IMR-90 (cell line): ENCODE measurements around the gene JAKMIP1. TPM values are rescaled to one million over a fixed set of nuclear protein-coding genes. Genes with fewer than 3 reads are reported as not detected.

Experiments
- ATAC-seq: fragments of 200-7000 bp; cut with Tn5 transposase; 2 replicates; pipeline ENCODE4 v1.9.1; 2020; ENCODE audit warnings: low read depth, mild to moderate bottlenecking, moderate library complexity
- BruUV-seq: library from RNA; stranded (reverse); fragments of 400-500 nt; replicated peaks from 2 replicates; lab custom pipeline; 2021; lab: Mats Ljungman, UMichigan
- CTCF ChIA-PET: fragments of 300-600 bp; formaldehyde crosslinking; extraction: SDS; loops from one replicate; lab custom pipeline; 2021; ENCODE audit warnings: antibody characterized with exemption; lab: Yijun Ruan, JAX
- POLR2A ChIA-PET: fragments of 300-600 bp; sonication (Branson Sonifier 250); formaldehyde crosslinking; loops from one replicate; lab custom pipeline; 2022; ENCODE audit warnings: antibody characterized with exemption; ENCODE audit not compliant: unreplicated experiment; lab: Charles Lee
- DNase-seq: peaks from one replicate; pipeline ENCODE4 v3.0.0; 2013
- H2AFZ ChIP-seq: replicated peaks from 2 replicates; pipeline ENCODE3; 2013; ENCODE audit warnings: low read length, mild to moderate bottlenecking; ENCODE audit not compliant: poor library complexity
- H2AK5ac ChIP-seq: 2 replicates; pipeline ENCODE4 v1.6.1; 2013; ENCODE audit warnings: low read depth, low read length, inconsistent platforms
- H2AK9ac ChIP-seq: replicated peaks from 2 replicates; pipeline ENCODE3; 2013; ENCODE audit warnings: mild to moderate bottlenecking, low read depth, low read length, moderate library complexity; ENCODE audit not compliant: poor library complexity
- H2BK120ac ChIP-seq: 2 replicates; pipeline ENCODE4 v1.6.1; 2013; ENCODE audit warnings: low read depth, low read length, inconsistent platforms
- H2BK15ac ChIP-seq: 3 replicates; pipeline ENCODE4 v1.6.1; 2013; ENCODE audit warnings: low read depth, low read length, inconsistent platforms
- H2BK20ac ChIP-seq: 2 replicates; pipeline ENCODE4 v1.6.1; 2013; ENCODE audit warnings: low read depth, mild to moderate bottlenecking, inconsistent platforms, low read length, moderate library complexity
- H2BK5ac ChIP-seq: 2 replicates; pipeline ENCODE4 v1.6.1; 2013; ENCODE audit warnings: mild to moderate bottlenecking, low read depth, low read length, inconsistent platforms; ENCODE audit not compliant: poor library complexity, severe bottlenecking
- H3K14ac ChIP-seq: replicated peaks from 2 replicates; pipeline ENCODE4 v1.6.1; 2013; ENCODE audit warnings: low read depth, low read length, inconsistent platforms
- H3K18ac ChIP-seq: 2 replicates; pipeline ENCODE4 v1.6.1; 2013; ENCODE audit warnings: low read depth, low read length, control low read depth
- H3K23ac ChIP-seq: 2 replicates; pipeline ENCODE4 v1.6.1; 2013; ENCODE audit warnings: low read depth, low read length, inconsistent platforms
- H3K27ac ChIP-seq: 2 replicates; pipeline ENCODE4 v1.5.1; 2013; ENCODE audit warnings: mild to moderate bottlenecking, control low read depth, low read length; ENCODE audit not compliant: insufficient read depth
- H3K27me3 ChIP-seq: 2 replicates; pipeline ENCODE4 v1.6.1; 2013; ENCODE audit warnings: low read length; ENCODE audit not compliant: control insufficient read depth, insufficient read depth
- H3K36me3 ChIP-seq: 2 replicates; pipeline ENCODE4 v1.6.1; 2013; ENCODE audit warnings: low read length, mixed read lengths; ENCODE audit not compliant: control insufficient read depth, insufficient read depth
- H3K4ac ChIP-seq: 2 replicates; pipeline ENCODE4 v1.6.1; 2013; ENCODE audit warnings: low read depth, low read length, inconsistent platforms
- H3K4me1 ChIP-seq: 2 replicates; pipeline ENCODE4 v1.6.1; 2013; ENCODE audit warnings: low read length, mixed read lengths; ENCODE audit not compliant: control insufficient read depth, insufficient read depth
- H3K4me2 ChIP-seq: 2 replicates; pipeline ENCODE4 v1.6.1; 2013; ENCODE audit warnings: low read depth, mild to moderate bottlenecking, control low read depth, low read length, moderate library complexity
- H3K4me3 ChIP-seq: 2 replicates; pipeline ENCODE4 v1.5.1; 2013; ENCODE audit warnings: low read depth, mild to moderate bottlenecking, control low read depth, low read length, moderate library complexity; ENCODE audit not compliant: insufficient read depth
- H3K56ac ChIP-seq: 2 replicates; pipeline ENCODE4 v1.6.1; 2013; ENCODE audit warnings: low read length, inconsistent platforms; ENCODE audit not compliant: insufficient read depth; ENCODE audit errors: extremely low read depth
- H3K79me1 ChIP-seq, 2 experiments: 2 replicates each; pipeline ENCODE4 v1.6.1; 2013; ENCODE audit warnings: low read length in 2 of 2, inconsistent platforms in 1 of 2, low read depth in 1 of 2
- H3K9ac ChIP-seq: 2 replicates; pipeline ENCODE4 v1.6.1; 2013; ENCODE audit warnings: low read depth, low read length, control low read depth
- H3K9me1 ChIP-seq: 2 replicates; pipeline ENCODE4 v1.6.1; 2013; ENCODE audit warnings: low read length, inconsistent platforms; ENCODE audit not compliant: insufficient read depth
- H3K9me3 ChIP-seq: 2 replicates; pipeline ENCODE4 v1.6.1; 2013; ENCODE audit warnings: low read length; ENCODE audit not compliant: control insufficient read depth, insufficient read depth
- H4K20me1 ChIP-seq: 2 replicates; pipeline ENCODE4 v1.6.1; 2013; ENCODE audit warnings: low read length, inconsistent platforms; ENCODE audit not compliant: insufficient read depth
- H4K5ac ChIP-seq: 2 replicates; pipeline ENCODE4 v1.6.1; 2013; ENCODE audit warnings: mild to moderate bottlenecking, low read depth, low read length, control low read depth
- H4K8ac ChIP-seq, 2 experiments: 2 replicates each; pipeline ENCODE4 v1.6.1; 2013; ENCODE audit warnings: low read depth in 2 of 2, low read length in 2 of 2, control low read depth in 1 of 2, inconsistent platforms in 1 of 2
- H4K91ac ChIP-seq: 2 replicates; pipeline ENCODE4 v1.6.1; 2013; ENCODE audit warnings: low read depth, low read length, inconsistent platforms; ENCODE audit not compliant: insufficient read depth
- CEBPB ChIP-seq: IDR thresholded peaks from 2 replicates; pipeline ENCODE4 v1.6.1; 2012; ENCODE audit warnings: low read depth, low read length, improper control_type of control experiment
- CHD1 ChIP-seq: IDR thresholded peaks from 2 replicates; pipeline ENCODE4 v1.6.1; 2012; ENCODE audit warnings: low read depth, low read length, improper control_type of control experiment
- FOS ChIP-seq: fragments of 150-350 bp; IDR thresholded peaks from 2 replicates; pipeline ENCODE4 v1.6.1; 2016; ENCODE audit warnings: low read depth, low read length
- MAZ ChIP-seq: IDR thresholded peaks from 2 replicates; pipeline ENCODE4 v1.6.1; 2012; ENCODE audit warnings: low read depth, mild to moderate bottlenecking, low read length, improper control_type of control experiment, moderate library complexity, borderline replicate concordance
- NFE2L2 ChIP-seq: fragments of 150-350 bp; IDR thresholded peaks from 2 replicates; pipeline ENCODE4 v1.6.1; 2016; ENCODE audit warnings: low read depth, mild to moderate bottlenecking, low read length
- RAD21 ChIP-seq: IDR thresholded peaks from 2 replicates; pipeline ENCODE4 v1.6.1; 2012; ENCODE audit warnings: low read length, improper control_type of control experiment
- RFX5 ChIP-seq: IDR thresholded peaks from 2 replicates; pipeline ENCODE4 v1.8.0; 2012; ENCODE audit warnings: low read depth, mild to moderate bottlenecking, low read length, moderate library complexity
- SMC3 ChIP-seq: fragments of 150-350 bp; IDR thresholded peaks from 2 replicates; pipeline ENCODE4 v1.6.1; 2016; ENCODE audit warnings: low read depth, mild to moderate bottlenecking, antibody characterized with exemption, low read length, moderate library complexity
- USF2 ChIP-seq: fragments of 150-350 bp; IDR thresholded peaks from 2 replicates; pipeline ENCODE4 v1.6.1; 2017; ENCODE audit warnings: mild to moderate bottlenecking, antibody characterized with exemption, low read length, low read depth
- WGBS, 2 experiments: methylation state at CpG; one replicate each; pipeline versions ENCODE4 v1.1.5 to v1.1.7; 2013; ENCODE audit warnings: missing lambda C conversion rate in 2 of 2; ENCODE audit not compliant: insufficient read length in 1 of 2; ENCODE audit errors: extremely low coverage in 2 of 2; 5-methylcytosine and 5-hydroxymethylcytosine counted together
- dilution Hi-C: fragments of 300-500 bp; cut with HindIII; formaldehyde crosslinking; loops from one replicate; pipeline ENCODE4 v1.14.3; 2018; ENCODE audit warnings: low sequenced_read_pairs; ENCODE audit not compliant: unreplicated experiment
- in situ Hi-C: fragments of 300-500 bp; cut with MboI; formaldehyde crosslinking; loops from 3 replicates; pipeline ENCODE4 v1.14.3; 2019; ENCODE audit warnings: low sequenced_read_pairs, inconsistent platforms, mixed read lengths
- intact Hi-C: fragments of 100-400 bp; cut with micrococcal nuclease; formaldehyde crosslinking; loops from 2 replicates; pipeline ENCODE4 v1.10.0; 2022
- polyA plus RNA-seq, 3 experiments: library from polyadenylated mRNA; depleted of rRNA; stranded (reverse); fragments of >200 nt; gene quantifications; 2 replicates each; pipeline ENCODE4 v1.2.3, GENCODE V29; 2012; ENCODE audit warnings: low replicate concordance in 1 of 3
- total RNA-seq: library from RNA; depleted of rRNA; stranded (reverse); fragments of >200 nt; gene quantifications from 2 replicates; pipeline ENCODE4 v1.2.3, GENCODE V29; 2012
- TF ChIP-seq, protein P1 (sequence below): conservative IDR thresholded peaks from 2 replicates; pipeline ENCODE4 v1.5.1; 2012; ENCODE audit warnings: mild to moderate bottlenecking, low read depth, low read length, improper control_type of control experiment
- TF ChIP-seq, protein P2 (sequence below): fragments of 150-350 bp; IDR thresholded peaks from 2 replicates; pipeline ENCODE4 v1.6.1; 2016; ENCODE audit warnings: low read depth, mild to moderate bottlenecking, low read length, moderate library complexity, borderline replicate concordance

JAKMIP1 gene
- total and polyA plus RNA-seq, 2 of the 4 experiments (the other 2 are of a cell fraction): not detected

GRCh38 chr4:6029254-6029653 lies 171.1 kb downstream of the JAKMIP1 start:
- no peak overlapping the region for H3K14ac ChIP-seq
- H2AFZ ChIP-seq: no peak overlapping the region
- no peak overlapping the region for H4K5ac ChIP-seq
- no peaks in the 10 kb centered on the region for H3K9me1 ChIP-seq
- H3K23ac ChIP-seq: no peak overlapping the region
- H3K4ac ChIP-seq: no peak overlapping the region
- H2BK120ac ChIP-seq: no peak overlapping the region
- H2BK5ac ChIP-seq: no peak overlapping the region
- H4K8ac ChIP-seq: no peak overlapping the region
- TF ChIP-seq RAD21 (no peak), SMC3 (no peak), USF2 (no peak), CEBPB (no peak), NFE2L2 (no peak), MAZ (no peak), FOS (no peak), RFX5 (no peak), CHD1 (no peak)
- TF ChIP-seq, protein P1, sequence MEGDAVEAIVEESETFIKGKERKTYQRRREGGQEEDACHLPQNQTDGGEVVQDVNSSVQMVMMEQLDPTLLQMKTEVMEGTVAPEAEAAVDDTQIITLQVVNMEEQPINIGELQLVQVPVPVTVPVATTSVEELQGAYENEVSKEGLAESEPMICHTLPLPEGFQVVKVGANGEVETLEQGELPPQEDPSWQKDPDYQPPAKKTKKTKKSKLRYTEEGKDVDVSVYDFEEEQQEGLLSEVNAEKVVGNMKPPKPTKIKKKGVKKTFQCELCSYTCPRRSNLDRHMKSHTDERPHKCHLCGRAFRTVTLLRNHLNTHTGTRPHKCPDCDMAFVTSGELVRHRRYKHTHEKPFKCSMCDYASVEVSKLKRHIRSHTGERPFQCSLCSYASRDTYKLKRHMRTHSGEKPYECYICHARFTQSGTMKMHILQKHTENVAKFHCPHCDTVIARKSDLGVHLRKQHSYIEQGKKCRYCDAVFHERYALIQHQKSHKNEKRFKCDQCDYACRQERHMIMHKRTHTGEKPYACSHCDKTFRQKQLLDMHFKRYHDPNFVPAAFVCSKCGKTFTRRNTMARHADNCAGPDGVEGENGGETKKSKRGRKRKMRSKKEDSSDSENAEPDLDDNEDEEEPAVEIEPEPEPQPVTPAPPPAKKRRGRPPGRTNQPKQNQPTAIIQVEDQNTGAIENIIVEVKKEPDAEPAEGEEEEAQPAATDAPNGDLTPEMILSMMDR: no peak
- TF ChIP-seq, protein P2, sequence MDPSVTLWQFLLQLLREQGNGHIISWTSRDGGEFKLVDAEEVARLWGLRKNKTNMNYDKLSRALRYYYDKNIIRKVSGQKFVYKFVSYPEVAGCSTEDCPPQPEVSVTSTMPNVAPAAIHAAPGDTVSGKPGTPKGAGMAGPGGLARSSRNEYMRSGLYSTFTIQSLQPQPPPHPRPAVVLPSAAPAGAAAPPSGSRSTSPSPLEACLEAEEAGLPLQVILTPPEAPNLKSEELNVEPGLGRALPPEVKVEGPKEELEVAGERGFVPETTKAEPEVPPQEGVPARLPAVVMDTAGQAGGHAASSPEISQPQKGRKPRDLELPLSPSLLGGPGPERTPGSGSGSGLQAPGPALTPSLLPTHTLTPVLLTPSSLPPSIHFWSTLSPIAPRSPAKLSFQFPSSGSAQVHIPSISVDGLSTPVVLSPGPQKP: no peak
- no peak overlapping the region for H2AK9ac ChIP-seq
- 51% methylated on average over 2 of the region's 6 CpGs; no CpG with 5 or more reads in 1 of the 2 experiments for WGBS, 2 experiments
- H3K27me3 ChIP-seq: no peaks in the 10 kb centered on the region
- no peaks in the 10 kb centered on the region for H3K36me3 ChIP-seq
- no peak overlapping the region for H2AK5ac ChIP-seq
- ChIA-PET CTCF (no interaction called here), POLR2A (no interaction called here)
- no peak overlapping the region for H4K91ac ChIP-seq
- H2BK20ac ChIP-seq: no peak overlapping the region
- dilution Hi-C loops (no loop called here), in situ Hi-C loops (loop anchor here (25.0 kb wide), 2 partner anchors 108 to 408 kb away; no protein-coding TSS in a partner anchor), intact Hi-C loops (no loop called here)
- no peak overlapping the region for H2BK15ac ChIP-seq
- H3K56ac ChIP-seq: no peak overlapping the region
- no peaks in the 10 kb centered on the region for H3K9me3 ChIP-seq
- H3K79me1 ChIP-seq: no peaks in the 10 kb centered on the region
- no peak overlapping the region for H3K9ac ChIP-seq
- ATAC-seq (no peak), DNase-seq (no peak)
- no peaks in the 10 kb centered on the region for H3K4me1 ChIP-seq
- H3K4me3 ChIP-seq: no peak overlapping the region
- no peak overlapping the region for H3K4me2 ChIP-seq
- H4K20me1 ChIP-seq: no peaks in the 10 kb centered on the region
- H3K18ac ChIP-seq: no peak overlapping the region
- H3K27ac ChIP-seq: no peak overlapping the region
- BruUV-seq: no TSS peak
